H1 (cell line): Measurements from ENCODE around the gene SPATA32. TPM values are rescaled to one million over a fixed set of nuclear protein-coding genes. Genes with fewer than 3 reads are reported as not detected.
A peak's percentile ranks its signal among the peaks of the same experiment; 100 is the strongest.

Source experiments
- CTCF ChIA-PET: fragments of 300-600 bp; sonication (Branson Sonifier 250); formaldehyde crosslinking; loops from one replicate; lab custom pipeline; 2021; ENCODE audit not compliant: partially characterized antibody; lab: Charles Lee
- POLR2A ChIA-PET: fragments of 300-600 bp; sonication (Branson Sonifier 250); formaldehyde crosslinking; loops from one replicate; lab custom pipeline; 2021; ENCODE audit warnings: inconsistent platforms; ENCODE audit not compliant: partially characterized antibody; lab: Charles Lee
- DNase-seq, 2 experiments: peaks; one replicate each; pipeline versions ENCODE4 v3.0.0 to v3.0.0-alpha.2; 2010 to 2022; ENCODE audit warnings: low spot score in 2 of 2, low read depth in 1 of 2, mixed read lengths in 1 of 2
- FAIRE-seq: peaks from 2 replicates; lab custom pipeline; 2011; peaks lifted over from hg19 to GRCh38; lab: Jason Lieb, UNC
- H2AFZ ChIP-seq: 2 replicates; pipeline ENCODE4 v1.8.1; 2012; ENCODE audit warnings: low read length, inconsistent platforms
- H2AK5ac ChIP-seq: 2 replicates; pipeline ENCODE4 v1.6.1; 2013; ENCODE audit warnings: low read depth, low read length
- H2BK120ac ChIP-seq: replicated peaks from 2 replicates; pipeline ENCODE3; 2013; ENCODE audit warnings: low read depth, low read length, inconsistent platforms
- H2BK12ac ChIP-seq: 2 replicates; pipeline ENCODE4 v1.6.1; 2013; ENCODE audit warnings: low read depth, low read length
- H2BK15ac ChIP-seq: 2 replicates; pipeline ENCODE4 v1.6.1; 2013; ENCODE audit warnings: low read length
- H2BK20ac ChIP-seq: 2 replicates; pipeline ENCODE4 v1.6.1; 2013; ENCODE audit warnings: low read length
- H2BK5ac ChIP-seq: 2 replicates; pipeline ENCODE4 v1.6.1; 2013; ENCODE audit warnings: low read depth, low read length
- H3K14ac ChIP-seq: 2 replicates; pipeline ENCODE4 v1.6.1; 2013; ENCODE audit warnings: inconsistent platforms; ENCODE audit not compliant: insufficient read length
- H3K18ac ChIP-seq: 2 replicates; pipeline ENCODE4 v1.6.1; 2013; ENCODE audit warnings: low read length; ENCODE audit errors: extremely low read depth
- H3K23ac ChIP-seq: 2 replicates; pipeline ENCODE4 v1.6.1; 2013; ENCODE audit warnings: inconsistent platforms; ENCODE audit not compliant: insufficient read length
- H3K23me2 ChIP-seq: 2 replicates; pipeline ENCODE4 v1.6.1; 2013; ENCODE audit warnings: low read depth, low read length
- H3K27ac ChIP-seq: 2 replicates; pipeline ENCODE4 v1.6.1; 2011; ENCODE audit warnings: low read depth, low read length, inconsistent platforms
- H3K27me3 ChIP-seq, 4 experiments: replicated peaks in 1 of 4; 1 replicate in 1 of 4; 2 replicates in 3 of 4; pipeline versions ENCODE4 v1.6.1 to v1.8.1; 2011 to 2013; ENCODE audit warnings: low read length in 3 of 4, mild to moderate bottlenecking in 3 of 4, inconsistent platforms in 2 of 4, mixed read lengths in 2 of 4, moderate library complexity in 1 of 4; ENCODE audit not compliant: control insufficient read depth in 3 of 4, insufficient read depth in 3 of 4; ENCODE audit errors: extremely low read depth in 1 of 4
- H3K36me3 ChIP-seq, 4 experiments: 2 replicates each; pipeline versions ENCODE4 v1.6.1 to v1.8.1; 2011 to 2013; ENCODE audit warnings: mild to moderate bottlenecking in 4 of 4, low read length in 3 of 4, moderate library complexity in 2 of 4, control low read depth in 1 of 4, inconsistent platforms in 1 of 4; ENCODE audit not compliant: insufficient read depth in 4 of 4, control insufficient read depth in 2 of 4
- H3K4ac ChIP-seq: replicated peaks from 2 replicates; pipeline ENCODE3; 2013; ENCODE audit warnings: low read length, low read depth, mixed read lengths, inconsistent platforms; ENCODE audit not compliant: insufficient read length
- H3K4me1 ChIP-seq, 4 experiments: replicated peaks in 1 of 4; 1 replicate in 1 of 4; 2 replicates in 3 of 4; pipeline versions ENCODE4 v1.6.1 to v1.8.1; 2011 to 2013; ENCODE audit warnings: low read length in 3 of 4, inconsistent platforms in 2 of 4, mixed read lengths in 1 of 4; ENCODE audit not compliant: insufficient read depth in 4 of 4, control insufficient read depth in 3 of 4
- H3K4me2 ChIP-seq, 2 experiments: 2 replicates each; pipeline versions ENCODE4 v1.6.1 to v1.8.1; 2011 to 2013; ENCODE audit warnings: low read depth in 2 of 2, low read length in 2 of 2, control low read depth in 1 of 2, inconsistent platforms in 1 of 2, mild to moderate bottlenecking in 1 of 2; ENCODE audit not compliant: insufficient read depth in 1 of 2
- H3K4me3 ChIP-seq, 4 experiments: fragments of 200-600, 300-600 bp in 1 of 4; sonication (generic), shearing (Covaris generic), sonication (Bioruptor Twin) in 1 of 4; 2 replicates each; pipeline versions ENCODE4 v1.5.1 to v1.8.1; 2011 to 2016; ENCODE audit warnings: low read length in 4 of 4, low read depth in 3 of 4, control low read depth in 2 of 4, inconsistent platforms in 2 of 4, mild to moderate bottlenecking in 2 of 4, mixed read lengths in 1 of 4, moderate library complexity in 1 of 4; ENCODE audit not compliant: insufficient read depth in 2 of 4; ENCODE audit errors: extremely low read depth in 1 of 4
- H3K56ac ChIP-seq: replicated peaks from 2 replicates; pipeline ENCODE3; 2013; ENCODE audit warnings: low read depth, mild to moderate bottlenecking, mixed read lengths, low read length, inconsistent platforms; ENCODE audit not compliant: insufficient read length
- H3K79me1 ChIP-seq: 2 replicates; pipeline ENCODE4 v1.6.1; 2013; ENCODE audit warnings: low read depth, low read length, control low read depth
- H3K79me2 ChIP-seq, 2 experiments: 2 replicates each; pipeline versions ENCODE4 v1.6.1 to v1.8.1; 2012 to 2013; ENCODE audit warnings: low read length in 2 of 2, mild to moderate bottlenecking in 2 of 2, inconsistent platforms in 1 of 2; ENCODE audit not compliant: insufficient read depth in 2 of 2, control insufficient read depth in 1 of 2
- H3K9ac ChIP-seq, 4 experiments: replicated peaks in 1 of 4; 1 replicate in 1 of 4; 2 replicates in 3 of 4; pipeline versions ENCODE4 v1.6.1 to v1.8.1; 2011 to 2013; ENCODE audit warnings: low read depth in 3 of 4, low read length in 3 of 4, control low read depth in 2 of 4, mild to moderate bottlenecking in 2 of 4, moderate library complexity in 2 of 4, inconsistent platforms in 1 of 4; ENCODE audit errors: extremely low read depth in 1 of 4
- H3K9me3 ChIP-seq, 2 experiments: 2 replicates each; pipeline versions ENCODE4 v1.6.1 to v1.8.1; 2012 to 2013; ENCODE audit warnings: mild to moderate bottlenecking in 2 of 2, moderate library complexity in 2 of 2, control low read depth in 1 of 2, inconsistent platforms in 1 of 2, low read depth in 1 of 2, low read length in 1 of 2, mixed read lengths in 1 of 2; ENCODE audit not compliant: insufficient read depth in 2 of 2
- H4K20me1 ChIP-seq, 2 experiments: replicated peaks in 1 of 2; 2 replicates each; pipeline versions ENCODE3 to v1.8.1; 2011 to 2013; ENCODE audit warnings: inconsistent platforms in 2 of 2, low read length in 2 of 2, mild to moderate bottlenecking in 1 of 2; ENCODE audit not compliant: insufficient read depth in 2 of 2, control insufficient read depth in 1 of 2
- H4K5ac ChIP-seq: 2 replicates; pipeline ENCODE4 v1.6.1; 2013; ENCODE audit warnings: low read length, low read depth, mixed read lengths, inconsistent platforms; ENCODE audit not compliant: insufficient read length
- H4K8ac ChIP-seq: 2 replicates; pipeline ENCODE4 v1.8.0; 2013; ENCODE audit warnings: mild to moderate bottlenecking, moderate library complexity, low read length, inconsistent platforms; ENCODE audit not compliant: insufficient read depth; ENCODE audit errors: extremely low read depth
- H4K91ac ChIP-seq: replicated peaks from 2 replicates; pipeline ENCODE3; 2013; ENCODE audit warnings: low read length, mixed read lengths, inconsistent platforms; ENCODE audit not compliant: insufficient read length
- NRF1 ChIP-seq: IDR thresholded peaks from 2 replicates; pipeline ENCODE4 v1.6.1; 2011; ENCODE audit warnings: mild to moderate bottlenecking, low read depth, low read length, improper control_type of control experiment
- WGBS, 2 experiments: shearing (Covaris generic) in 1 of 2; methylation state at CpG; one replicate each; pipeline versions ENCODE4 v1.1.6 to v1.1.7; 2013 to 2015; ENCODE audit warnings: low lambda C conversion rate in 2 of 2, mixed read lengths in 2 of 2, inconsistent platforms in 1 of 2, low coverage in 1 of 2, missing lambda C conversion rate in 1 of 2; ENCODE audit not compliant: insufficient replicate concordance in 2 of 2, insufficient coverage in 1 of 2, insufficient read length in 1 of 2; ENCODE audit errors: extremely low coverage in 1 of 2, missing lambda C conversion rate in 1 of 2; 5-methylcytosine and 5-hydroxymethylcytosine counted together
- polyA plus RNA-seq, 7 experiments: library from polyadenylated mRNA; depleted of rRNA in 3 of 7; stranded (reverse) in 5 of 7; unstranded in 2 of 7; fragments of >200 nt in 5 of 7; fragments of 200-250 nt in 2 of 7; gene quantifications; 1 replicate in 5 of 7; 2 replicates in 1 of 7; 4 replicates in 1 of 7; pipeline versions ENCODE4 v1.2.1 to v1.2.3, GENCODE V29; 2011 to 2013; ENCODE audit warnings: missing spikeins in 2 of 7, mixed read lengths in 2 of 7
- total RNA-seq: library from RNA; stranded (reverse); fragmentation: NEBNext Ultra II Directional; extraction: Animal tissue kit (Norgen Biotek cat#: 25700); gene quantifications from 2 replicates; pipeline ENCODE4 v1.2.1, GENCODE V29; 2021

The SPATA32 gene
- total and polyA plus RNA-seq, 2 of the 8 experiments (the other 6 are each of a cell fraction or from before 2014, with no cell fraction given), result 0.24 TPM; not detected in 1

- Histone ChIP-seq H2BK120ac (no peak overlapping the region), H3K9ac (peak overlapping the region in 1 of 4 experiments; percentile 28; a peak in 1 of 7 replicates), H3K4me2 (no peak overlapping the region), H3K4me3 (no peak overlapping the region), H4K8ac (no peak overlapping the region; the same call in 1 of the 2 replicates), H3K79me2 (peaks cover 0 to 4% of the 10 kb centered on the region in 2 experiments; a peak in 1 of 4 replicates), H4K5ac (no peak overlapping the region), H3K56ac (no peak overlapping the region), H3K27me3 (no peaks in the 10 kb centered on the region), H3K14ac (no peak overlapping the region), H3K23me2 (no peaks in the 10 kb centered on the region), H2AFZ (no peak overlapping the region), H3K79me1 (peaks cover 12% of the 10 kb centered on the region), H3K23ac (no peak overlapping the region), H2BK5ac (no peak overlapping the region), H3K18ac (no peak overlapping the region), H2AK5ac (no peak overlapping the region), H3K4me1 (no peaks in the 10 kb centered on the region; a peak in 1 of 7 replicates), H2BK20ac (no peak overlapping the region), H3K9me3 (no peaks in the 10 kb centered on the region), H3K27ac (no peak overlapping the region), H2BK12ac (no peak overlapping the region), H3K36me3 (no peaks in the 10 kb centered on the region), H4K91ac (no peak overlapping the region), H2BK15ac (no peak overlapping the region), H3K4ac (no peak overlapping the region), H4K20me1 (peaks cover 3 to 6% of the 10 kb centered on the region in 2 experiments)
- POLR2A ChIA-PET, result interaction anchor here (1.2 kb wide), 1 partner anchor 72 kb away, joined by 3 read pairs; no protein-coding TSS in a partner anchor
- CTCF ChIA-PET, result interaction anchor here (0.7 to 2.0 kb wide), 13 partner anchors 10 to 127 kb away, joined by 3 to 10 read pairs (median 4); no protein-coding TSS in a partner anchor
- DNase-seq (no peak), FAIRE-seq (no peak)
- 97% methylated on average over 8 of the region's 8 CpGs; no CpG with 5 or more reads in 1 of the 2 experiments for WGBS, 2 experiments
- no peak for TF ChIP-seq NRF1
Observed at GRCh38 chr17:45298546-45299285, 36.8 kb upstream of the SPATA32 start.
